ENCODE data around the gene CTNND2. TPM values are rescaled to one million over a fixed set of nuclear protein-coding genes. Genes with fewer than 3 reads are reported as not detected.

CTNND2 gene
- total RNA-seq, 1 experiment from 2014 or later, result 7.0 TPM

DNA sequence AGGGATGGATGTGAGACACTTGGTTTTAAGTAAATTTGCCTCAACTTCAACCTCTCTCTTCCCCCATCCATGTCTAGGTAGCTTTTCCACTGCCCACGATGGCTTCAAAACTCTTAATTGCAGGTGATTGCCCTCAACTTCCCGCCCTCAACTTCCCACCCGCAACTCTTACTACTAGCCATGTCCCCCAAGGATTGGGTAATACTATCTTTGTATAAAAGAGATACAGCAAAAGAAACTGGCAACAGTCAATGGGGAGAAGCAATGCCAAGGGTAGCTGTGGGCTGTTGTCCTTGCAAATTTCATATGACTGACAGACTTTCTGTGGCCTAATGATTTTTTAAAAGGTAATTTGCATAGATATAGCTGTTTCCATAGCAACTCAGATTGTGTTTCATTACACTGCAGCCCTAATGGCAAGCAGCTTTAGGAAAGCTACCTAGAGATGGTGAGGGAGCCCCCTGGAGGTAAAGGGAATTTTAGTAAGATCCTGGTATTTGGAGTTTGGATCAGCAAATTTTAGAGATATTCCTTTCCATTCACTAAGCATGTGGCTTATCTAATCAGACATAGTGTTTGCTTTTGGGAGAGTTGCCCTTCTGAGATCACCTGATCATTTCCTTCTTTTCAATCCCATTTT is 721.7 kb downstream of the CTNND2 start:
- TF ChIP-seq, protein P1, sequence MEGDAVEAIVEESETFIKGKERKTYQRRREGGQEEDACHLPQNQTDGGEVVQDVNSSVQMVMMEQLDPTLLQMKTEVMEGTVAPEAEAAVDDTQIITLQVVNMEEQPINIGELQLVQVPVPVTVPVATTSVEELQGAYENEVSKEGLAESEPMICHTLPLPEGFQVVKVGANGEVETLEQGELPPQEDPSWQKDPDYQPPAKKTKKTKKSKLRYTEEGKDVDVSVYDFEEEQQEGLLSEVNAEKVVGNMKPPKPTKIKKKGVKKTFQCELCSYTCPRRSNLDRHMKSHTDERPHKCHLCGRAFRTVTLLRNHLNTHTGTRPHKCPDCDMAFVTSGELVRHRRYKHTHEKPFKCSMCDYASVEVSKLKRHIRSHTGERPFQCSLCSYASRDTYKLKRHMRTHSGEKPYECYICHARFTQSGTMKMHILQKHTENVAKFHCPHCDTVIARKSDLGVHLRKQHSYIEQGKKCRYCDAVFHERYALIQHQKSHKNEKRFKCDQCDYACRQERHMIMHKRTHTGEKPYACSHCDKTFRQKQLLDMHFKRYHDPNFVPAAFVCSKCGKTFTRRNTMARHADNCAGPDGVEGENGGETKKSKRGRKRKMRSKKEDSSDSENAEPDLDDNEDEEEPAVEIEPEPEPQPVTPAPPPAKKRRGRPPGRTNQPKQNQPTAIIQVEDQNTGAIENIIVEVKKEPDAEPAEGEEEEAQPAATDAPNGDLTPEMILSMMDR (conservative IDR thresholded peaks at IDR 0.05), result peak; percentile 78
- Histone ChIP-seq H3K23ac (ENCODE audit: insufficient read length, low read depth, low read length) (no peak overlapping the region), H3T11ph (ENCODE audit: low read length) (peak overlapping the region; percentile 81), H3K79me1 (ENCODE audit: insufficient read depth, low read depth, low read length, poor library complexity, severe bottlenecking) (no peaks in the 10 kb centered on the region), H3K14ac (ENCODE audit: insufficient read depth, low read length) (no peak overlapping the region; the same call in 1 of the 2 replicates), H2BK12ac (ENCODE audit: insufficient read length, low read depth, low read length) (no peak overlapping the region), H3K4ac (ENCODE audit: low read depth, low read length) (no peak overlapping the region), H3K4me2 (ENCODE audit: insufficient read depth, insufficient read length, low read length) (no peak overlapping the region), H3K27me3 (ENCODE audit: insufficient read depth, low read length) (no peaks in the 10 kb centered on the region), H3K4me1 (ENCODE audit: insufficient read depth, low read length) (no peaks in the 10 kb centered on the region), H4K20me1 (ENCODE audit: control insufficient read depth, insufficient read depth, insufficient read length) (no peaks in the 10 kb centered on the region), H3K9me3 (ENCODE audit: control insufficient read depth, low read depth, low read length) (no peaks in the 10 kb centered on the region), H4K8ac (replicated peaks; ENCODE audit: insufficient read length, low read depth, low read length) (no peak overlapping the region), H2BK15ac (ENCODE audit: low read depth, low read length) (no peak overlapping the region), H3K18ac (ENCODE audit: insufficient read length, low read depth, low read length) (peak overlapping the region; percentile 61), H3K79me2 (ENCODE audit: insufficient read depth, low read length) (no peaks in the 10 kb centered on the region), H4K5ac (ENCODE audit: insufficient read length, low read depth, low read length) (no peak overlapping the region), H4K91ac (ENCODE audit: insufficient read length, low read depth, low read length) (no peak overlapping the region), H2BK20ac (ENCODE audit: low read depth, low read length, poor library complexity, severe bottlenecking) (no peak overlapping the region), H2AK5ac (ENCODE audit: insufficient read length, low read length) (no peak overlapping the region), H3K23me2 (ENCODE audit: insufficient read length, low read depth, low read length, poor library complexity, severe bottlenecking) (no peaks in the 10 kb centered on the region), H3K56ac (ENCODE audit: insufficient read length, low read depth, low read length) (no peak overlapping the region), H3K9ac (ENCODE audit: extremely low read depth, insufficient read length, low read length) (no peak overlapping the region), H2BK120ac (ENCODE audit: low read depth, low read length, poor library complexity, severe bottlenecking) (no peak overlapping the region), H3K27ac (ENCODE audit: insufficient read length, low read depth, low read length) (no peak overlapping the region), H2BK5ac (ENCODE audit: insufficient read length, low read length) (no peak overlapping the region), H2AFZ (ENCODE audit: low read length) (no peak overlapping the region)
- WGBS (ENCODE audit: extremely low coverage, insufficient read length, low lambda C conversion rate), result no CpG with 5 or more reads among the region's 3 CpGs
- H3K36me3 Mint-ChIP-seq (ENCODE audit: insufficient read depth in 1 of 3, low read depth in 3 of 3), result no peaks in the 10 kb centered on the region; a peak in 3 of 7 replicates
- H3K9me3 Mint-ChIP-seq, result peaks cover 0 to 7% of the 10 kb centered on the region in 2 experiments; a peak in 4 of 5 replicates
- DNase-seq, result peak; percentile 35
- no peaks in the 10 kb centered on the region; the same call in 1 of the 2 replicates for H3K27me3 Mint-ChIP-seq (ENCODE audit: low read depth)
- H3K4me1 Mint-ChIP-seq, result no peaks in the 10 kb centered on the region
- H3K4me3 Mint-ChIP-seq, result no peak overlapping the region
- no peak overlapping the region for H3K27ac Mint-ChIP-seq
